Cardiac muscle cell (in vitro differentiated cells and primary cell): ENCODE data around the gene MESD. TPM values are rescaled to one million over a fixed set of nuclear protein-coding genes. Genes with fewer than 3 reads are reported as not detected.
"Not testable (repeated sequence)": the region's sequence is repeated elsewhere in the genome, so short reads cannot be mapped to it uniquely, and the experiment has no call there.

ENCODE experiments used
- DNase-seq, 2 donors: peaks; one replicate each; pipeline versions ENCODE4 v3.0.0 to v3.0.0-alpha.2; 2010 to 2017; ENCODE audit warnings: low read depth in 1 of 2, low spot score in 1 of 2
- H3K27ac ChIP-seq: fragments of 200-600 bp; sonication (generic); 2 replicates; pipeline ENCODE4 v1.5.1; 2016
- H3K27me3 ChIP-seq: fragments of 200-600 bp; sonication (generic); 2 replicates; pipeline ENCODE4 v1.6.0; 2016; ENCODE audit warnings: control low read depth
- H3K36me3 ChIP-seq: fragments of 200-600 bp; sonication (generic); 2 replicates; pipeline ENCODE4 v1.5.1; 2016; ENCODE audit warnings: control low read depth
- H3K4me1 ChIP-seq: fragments of 200-600 bp; sonication (generic); 2 replicates; pipeline ENCODE4 v1.8.1; 2017; ENCODE audit warnings: low read depth, mild to moderate bottlenecking, mixed run types
- H3K4me3 ChIP-seq: fragments of 200-600 bp; sonication (generic); 2 replicates; pipeline ENCODE4 v1.5.1; 2016; ENCODE audit warnings: mild to moderate bottlenecking
- H3K9me3 ChIP-seq: fragments of 200-600 bp; sonication (generic); 2 replicates; pipeline ENCODE4 v1.5.1; 2017; ENCODE audit warnings: low read depth, mild to moderate bottlenecking, control low read depth
- CTCF ChIP-seq: IDR thresholded peaks from 2 replicates; pipeline ENCODE4 v1.5.1; 2012; ENCODE audit warnings: low read depth, mild to moderate bottlenecking, low read length
- polyA plus RNA-seq: library from polyadenylated mRNA; unstranded; fragments of >200 nt; fragmentation: Nextera tagmentation; extraction: Ambion mirVana; gene quantifications from 2 replicates; pipeline ENCODE4 v1.2.1, GENCODE V29; 2016
- total RNA-seq: library from RNA; depleted of rRNA; stranded (reverse); fragments of >200 nt; gene quantifications from 2 replicates; pipeline ENCODE4 v1.2.3, GENCODE V29; 2016

Gene MESD
- total and polyA plus RNA-seq, 2 experiments from 2014 or later: 20.1 to 35.8 TPM

DNA sequence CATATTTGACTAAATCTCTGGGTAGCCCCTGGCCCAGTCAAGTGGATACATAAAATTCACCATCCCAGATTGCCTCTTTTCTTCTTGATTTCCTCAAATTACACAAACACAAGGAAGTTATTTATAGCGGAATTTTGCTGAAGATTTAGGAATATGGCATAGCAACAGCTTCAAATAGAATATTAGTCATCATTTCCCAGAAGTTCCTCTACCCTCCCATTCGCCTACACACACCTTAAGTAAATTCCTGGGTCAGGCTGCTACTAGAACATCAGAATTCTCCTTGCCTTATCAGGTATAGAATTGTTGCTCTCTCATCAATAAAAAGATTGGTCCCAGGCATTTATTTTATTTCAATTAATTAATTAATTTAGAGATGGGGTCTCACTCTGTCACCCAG lies 31.6 kb downstream of the MESD start:
- Histone ChIP-seq H3K9me3 (no peaks in the 10 kb centered on the region), H3K36me3 (no peaks in the 10 kb centered on the region), H3K4me3 (no peak overlapping the region), H3K27ac (no peak overlapping the region), H3K4me1 (no peaks in the 10 kb centered on the region), H3K27me3 (no peaks in the 10 kb centered on the region)
- no peak for TF ChIP-seq CTCF
- DNase-seq: no peak

DNA sequence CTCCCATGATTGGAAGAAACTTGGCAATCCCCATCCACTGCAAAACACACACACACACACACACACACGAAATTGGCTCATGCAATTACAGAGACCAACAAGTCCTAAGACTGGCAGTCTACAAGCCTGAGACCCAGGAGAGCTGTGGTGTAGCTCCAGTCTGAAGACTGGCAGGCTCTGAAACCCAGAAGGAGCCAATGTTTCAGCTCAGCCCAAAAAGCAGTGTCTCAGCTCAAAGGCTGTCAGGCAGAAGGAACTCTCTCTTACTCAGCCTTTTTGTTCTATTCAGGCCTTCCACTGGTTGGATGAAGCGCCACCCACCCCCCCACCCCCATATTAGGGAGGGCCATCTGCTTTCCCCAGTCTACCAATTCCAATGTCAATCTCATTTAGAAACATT lies 32.1 kb downstream of the MESD start:
- H3K27me3 ChIP-seq: no peaks in the 10 kb centered on the region
- H3K4me3 ChIP-seq: no peak overlapping the region
- no peaks in the 10 kb centered on the region for H3K9me3 ChIP-seq
- H3K36me3 ChIP-seq: no peaks in the 10 kb centered on the region
- no peak for TF ChIP-seq CTCF
- H3K4me1 ChIP-seq: no peaks in the 10 kb centered on the region
- no peak for DNase-seq
- no peak overlapping the region for H3K27ac ChIP-seq

GRCh38 chr15:80955571-80956452 lies 33.8 kb downstream of the MESD start:
- H3K36me3 ChIP-seq, H3K9me3 ChIP-seq, H3K4me1 ChIP-seq, H3K27me3 ChIP-seq, H3K4me3 ChIP-seq, H3K27ac ChIP-seq: not testable (repeated sequence)
- peak in 1 of 2 donors; percentile 81 for DNase-seq

- Histone ChIP-seq H3K36me3 (peaks cover 5% of the 10 kb centered on the region), H3K27me3 (no peaks in the 10 kb centered on the region), H3K4me3 (no peak overlapping the region), H3K4me1 (no peaks in the 10 kb centered on the region), H3K9me3 (no peaks in the 10 kb centered on the region), H3K27ac (no peak overlapping the region)
- TF ChIP-seq CTCF: no peak
- DNase-seq: no peak
These were observed 35.5 kb downstream of the MESD start for GRCh38 chr15:80953953-80954778.

DNA sequence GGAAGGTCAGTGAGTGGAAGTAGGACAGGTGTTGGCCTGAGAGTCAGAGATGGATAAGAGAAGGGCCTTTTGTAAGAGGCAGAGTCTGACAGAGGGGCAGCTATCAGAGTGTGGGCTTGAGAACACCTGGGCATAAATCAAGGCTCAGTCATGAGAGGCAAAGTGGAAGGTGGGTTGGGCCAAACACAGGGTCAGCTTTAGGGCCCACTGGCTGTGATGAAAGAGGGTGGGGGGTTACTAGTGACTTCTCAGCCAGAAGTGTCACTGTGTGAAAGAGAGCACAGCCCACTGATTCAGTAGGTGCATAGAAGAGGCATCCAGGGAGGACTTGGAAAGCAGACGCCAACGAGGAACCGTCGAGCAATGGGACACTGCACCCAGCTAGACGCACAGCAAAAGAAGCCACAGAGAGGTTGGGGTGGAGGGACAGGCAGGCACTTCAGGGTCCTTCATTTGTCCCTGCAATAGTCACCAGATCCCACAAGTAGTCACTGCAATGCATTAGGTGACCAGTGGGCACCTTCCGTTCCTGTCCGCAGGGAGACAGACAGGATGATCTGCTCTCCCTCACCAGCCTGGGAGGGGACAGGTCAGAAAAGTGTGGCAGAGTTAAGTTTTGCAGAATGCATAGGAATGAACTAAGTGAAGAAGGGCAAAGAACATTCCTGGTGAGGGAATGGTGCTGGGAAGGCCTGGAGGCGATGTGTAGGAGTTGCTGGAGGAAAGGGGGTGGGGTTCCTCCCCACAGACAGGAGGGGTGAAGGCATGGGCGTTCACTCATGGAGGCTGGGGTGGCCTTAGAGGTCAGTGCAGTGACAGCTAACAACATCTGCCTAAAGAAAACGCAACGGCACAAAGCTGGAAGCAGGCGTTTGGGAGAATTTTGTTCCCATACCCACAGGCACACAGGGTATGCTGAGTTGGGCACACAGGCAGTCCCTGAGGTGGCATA lies 36.3 kb downstream of the MESD start:
- Histone ChIP-seq H3K9me3 (no peaks in the 10 kb centered on the region), H3K4me3 (no peak overlapping the region), H3K27ac (no peak overlapping the region), H3K27me3 (no peaks in the 10 kb centered on the region), H3K4me1 (no peaks in the 10 kb centered on the region), H3K36me3 (peaks cover 5% of the 10 kb centered on the region)
- DNase-seq: no peak
- TF ChIP-seq CTCF: no peak
